GM18511 (cell line): ENCODE results near the gene MEG3.
"Not testable (repeated sequence)": the region's sequence is repeated elsewhere in the genome, so short reads cannot be mapped to it uniquely, and the experiment has no call there.

Experiments used
- ATAC-seq: cut with Tn5 transposase; IDR thresholded peaks from one replicate; pipeline ENCODE4 v1.9.1; 2021; ENCODE audit warnings: mild to moderate bottlenecking, moderate library complexity; ENCODE audit not compliant: unreplicated experiment

The MEG3 gene

GRCh38 chr14:100788517-100788916 is 37.4 kb upstream of the MEG3 start:
- no peak for ATAC-seq

- ATAC-seq, result no peak
Measured at GRCh38 chr14:100788942-100789341, 37.0 kb upstream of the MEG3 start.

- ATAC-seq, result no peak
Measured at GRCh38 chr14:100789460-100790417, 36.2 kb upstream of the MEG3 start.

- no peak for ATAC-seq
Measured at GRCh38 chr14:100790502-100791347, 35.2 kb upstream of the MEG3 start.

- no peak for ATAC-seq
Measured at GRCh38 chr14:100791348-100791735, 34.6 kb upstream of the MEG3 start.

GRCh38 chr14:100791995-100792394 is 33.9 kb upstream of the MEG3 start:
- no peak for ATAC-seq

GRCh38 chr14:100796946-100797345 is 29.0 kb upstream of the MEG3 start:
- ATAC-seq, result no peak

- no peak for ATAC-seq
Measured at GRCh38 chr14:100800041-100800440, 25.9 kb upstream of the MEG3 start.

GRCh38 chr14:100801433-100801832 is 24.5 kb upstream of the MEG3 start:
- not testable (repeated sequence) for ATAC-seq

GRCh38 chr14:100802179-100802578 is 23.7 kb upstream of the MEG3 start:
- ATAC-seq, result no peak

- no peak for ATAC-seq
Measured at GRCh38 chr14:100802766-100803165, 23.2 kb upstream of the MEG3 start.

- no peak for ATAC-seq
Measured at GRCh38 chr14:100803226-100803625, 22.7 kb upstream of the MEG3 start.

GRCh38 chr14:100803676-100804075 is 22.2 kb upstream of the MEG3 start:
- no peak for ATAC-seq

- ATAC-seq, result no peak
Measured at GRCh38 chr14:100804138-100804537, 21.8 kb upstream of the MEG3 start.

- no peak for ATAC-seq
Measured at GRCh38 chr14:100804558-100805309, 21.2 kb upstream of the MEG3 start.

GRCh38 chr14:100806386-100806785 is 19.5 kb upstream of the MEG3 start:
- ATAC-seq, result no peak

- ATAC-seq, result no peak
Measured at GRCh38 chr14:100807496-100807895, 18.4 kb upstream of the MEG3 start.

GRCh38 chr14:100807979-100808734 is 17.8 kb upstream of the MEG3 start:
- no peak for ATAC-seq

GRCh38 chr14:100810435-100810834 is 15.5 kb upstream of the MEG3 start:
- ATAC-seq, result no peak

GRCh38 chr14:100810861-100811461 is 15.0 kb upstream of the MEG3 start:
- no peak for ATAC-seq
